ENCODE measurements around the gene CEP57.

- TF ChIP-seq POLR2A (IDR thresholded peaks at IDR 0.05) = no peak
- TF ChIP-seq CTCF (IDR thresholded peaks at IDR 0.05) = peak in 1 of 4 donors; percentile 5
Measured at GRCh38 chr11:95788921-95789505, 1.3 kb upstream of the CEP57 start.

All from right lobe of liver (tissue), 4 donors.